Stimulated activated CD8-positive, alpha-beta memory T cell treated with anti-CD3 and anti-CD28 coated beads, Interleukin-2, amount 100 ng/mL, for 1 hour (primary cell): Measurements from ENCODE around the gene SMR3B.

Experiments used
- DNase-seq, 2 donors: peaks; one replicate each; pipeline ENCODE4 v3.0.0-alpha.2; 2020; ENCODE audit warnings: low read depth in 2 of 2

SMR3B gene

GRCh38 chr4:70382691-70383181 is at the start of gene SMR3B:
SMR3B (plus strand) TSS chr4:70383131; CDS start chr4:70384511, 1,380 bp downstream.
- DNase-seq, result no peak

DNA sequence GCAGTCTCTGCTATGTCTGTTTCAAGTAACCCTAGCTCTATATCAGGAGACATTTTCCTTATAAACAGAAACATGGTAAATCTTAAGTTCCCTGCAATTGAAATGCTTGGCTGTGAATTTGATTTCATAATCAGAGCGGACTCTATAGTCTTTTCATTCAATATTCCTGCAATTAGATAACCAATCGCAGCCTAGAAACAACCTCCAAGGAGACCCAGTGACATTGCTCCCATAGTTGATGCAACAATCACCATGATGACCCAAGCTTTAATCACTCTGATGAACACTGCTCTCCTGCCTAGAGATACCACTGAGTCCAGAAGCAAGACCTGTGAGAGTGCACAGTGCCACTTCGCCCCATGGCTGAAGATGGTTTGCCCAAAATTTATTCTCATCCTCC is 48.2 kb upstream of the SMR3B start, which contains the start of gene CABS1:
Gene CABS1 (plus strand): TSS at position 301 of the 400 bp plus-strand sequence. CDS start 59 bp downstream, at position 360.
- no peak for DNase-seq

- no peak for DNase-seq
These were observed 46.9 kb upstream of the SMR3B start for GRCh38 chr4:70336043-70336442.

DNA sequence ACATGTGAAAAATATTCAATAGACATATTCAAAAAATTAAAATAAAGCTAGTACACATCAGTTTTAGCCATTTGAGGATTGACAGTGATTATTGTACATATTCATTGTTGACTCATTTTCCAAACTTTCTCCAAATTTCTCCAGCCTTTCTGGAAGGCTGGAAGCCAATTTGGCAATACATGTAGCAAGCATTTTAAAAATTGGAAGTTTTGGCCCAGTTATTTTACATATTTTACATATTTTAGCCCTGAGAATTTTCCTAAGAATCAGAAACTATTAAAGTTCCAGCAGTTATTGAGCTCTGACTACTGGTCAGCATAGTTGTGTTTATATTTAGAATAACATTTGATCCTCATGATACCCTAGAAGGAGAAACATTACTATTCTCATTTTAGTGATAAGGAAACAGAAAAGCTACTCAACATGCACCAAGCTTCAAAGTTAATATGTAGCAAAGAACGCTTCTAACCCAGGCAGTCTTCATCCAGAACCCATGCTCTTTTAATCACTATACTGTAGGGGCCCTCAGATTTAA is 45.0 kb upstream of the SMR3B start:
- DNase-seq, result no peak

DNA sequence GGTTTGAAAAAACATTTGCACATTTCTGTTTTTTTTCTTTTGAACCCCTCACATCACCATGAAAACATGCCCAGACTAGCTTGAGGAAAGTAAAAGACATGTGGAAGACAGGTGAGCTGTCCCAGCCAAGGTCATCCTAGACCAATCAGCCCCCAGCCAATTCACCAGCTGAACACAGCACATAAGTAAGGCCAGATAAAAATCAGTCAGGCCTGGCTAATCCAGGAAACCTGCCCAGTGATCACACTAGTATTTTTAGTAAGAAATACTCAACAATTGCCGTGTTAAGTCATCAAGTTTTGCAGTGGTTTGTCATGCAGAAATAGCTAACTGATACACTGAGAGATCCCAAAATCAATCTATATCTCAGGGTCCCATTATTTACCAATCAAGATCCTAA is 26.7 kb upstream of the SMR3B start:
- no peak for DNase-seq

- no peak for DNase-seq
These were observed 23.7 kb upstream of the SMR3B start for GRCh38 chr4:70359115-70359661.

- DNase-seq, result no peak
These were observed 22.5 kb upstream of the SMR3B start, which contains the start of gene SMR3A for GRCh38 chr4:70360460-70360859. SMR3A (plus strand) TSS chr4:70360760; CDS start chr4:70362116, 1,356 bp downstream.

- DNase-seq, result no peak
These were observed 18.9 kb upstream of the SMR3B start for GRCh38 chr4:70364002-70364401.

GRCh38 chr4:70365479-70365878 is 17.5 kb upstream of the SMR3B start:
- DNase-seq, result no peak

GRCh38 chr4:70367813-70368212 is 15.1 kb upstream of the SMR3B start:
- no peak for DNase-seq

DNA sequence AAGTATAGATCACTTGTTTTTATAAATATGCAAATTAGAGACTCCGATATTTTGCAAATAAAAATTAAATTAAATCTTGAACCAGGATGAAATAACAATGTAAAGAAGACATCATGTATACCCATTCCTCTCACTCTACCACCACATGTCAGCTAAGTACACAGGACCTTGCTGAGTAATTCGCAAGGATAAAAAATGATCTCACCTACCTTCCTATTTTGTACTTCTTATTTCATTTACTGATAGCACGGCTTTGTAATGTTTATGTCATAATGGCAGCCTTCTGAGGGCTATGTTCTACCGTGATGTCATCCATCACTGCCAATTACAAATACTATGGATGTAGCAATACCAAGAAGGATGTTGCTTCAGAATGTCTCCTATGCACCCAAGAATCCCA is 10.9 kb upstream of the SMR3B start:
- DNase-seq, result no peak

DNA sequence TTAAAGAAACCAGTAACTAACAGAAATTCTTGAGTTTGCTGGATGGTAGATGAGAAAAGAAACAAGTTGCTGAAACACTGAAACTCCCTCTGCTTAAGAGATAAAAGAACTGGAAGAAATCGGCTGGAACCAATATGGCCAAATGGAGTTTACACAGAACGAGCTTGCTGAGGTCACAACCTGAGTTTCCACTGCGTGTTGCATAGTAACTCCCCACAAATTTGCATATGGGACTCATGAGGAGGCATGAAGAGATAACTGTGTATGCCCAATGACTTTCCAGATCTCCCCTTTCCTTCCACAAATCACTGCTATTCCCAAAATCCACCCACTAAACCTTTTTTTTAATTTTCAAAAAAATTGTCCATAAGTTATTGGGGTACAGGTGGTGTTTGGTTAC is 10.2 kb upstream of the SMR3B start:
- no peak for DNase-seq

DNA sequence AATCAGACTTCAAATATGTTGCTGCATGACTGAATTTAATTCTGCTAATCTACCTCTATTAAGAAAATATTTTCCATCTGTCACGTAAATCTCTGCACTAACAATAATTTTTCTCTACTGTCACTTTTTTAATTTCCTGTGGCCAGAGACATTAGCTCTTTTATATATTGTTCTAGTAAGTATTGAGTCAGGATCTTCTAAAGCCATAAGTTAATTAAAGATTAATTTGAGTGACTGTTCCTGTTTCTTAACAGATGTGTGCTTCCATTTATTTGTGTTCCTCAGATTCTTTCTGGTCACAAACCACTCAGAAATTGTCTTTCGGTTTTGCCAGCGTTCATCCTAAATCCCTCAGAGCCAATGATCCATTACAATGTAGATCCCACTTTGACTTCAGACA is 2.4 kb upstream of the SMR3B start:
- no peak for DNase-seq

DNA sequence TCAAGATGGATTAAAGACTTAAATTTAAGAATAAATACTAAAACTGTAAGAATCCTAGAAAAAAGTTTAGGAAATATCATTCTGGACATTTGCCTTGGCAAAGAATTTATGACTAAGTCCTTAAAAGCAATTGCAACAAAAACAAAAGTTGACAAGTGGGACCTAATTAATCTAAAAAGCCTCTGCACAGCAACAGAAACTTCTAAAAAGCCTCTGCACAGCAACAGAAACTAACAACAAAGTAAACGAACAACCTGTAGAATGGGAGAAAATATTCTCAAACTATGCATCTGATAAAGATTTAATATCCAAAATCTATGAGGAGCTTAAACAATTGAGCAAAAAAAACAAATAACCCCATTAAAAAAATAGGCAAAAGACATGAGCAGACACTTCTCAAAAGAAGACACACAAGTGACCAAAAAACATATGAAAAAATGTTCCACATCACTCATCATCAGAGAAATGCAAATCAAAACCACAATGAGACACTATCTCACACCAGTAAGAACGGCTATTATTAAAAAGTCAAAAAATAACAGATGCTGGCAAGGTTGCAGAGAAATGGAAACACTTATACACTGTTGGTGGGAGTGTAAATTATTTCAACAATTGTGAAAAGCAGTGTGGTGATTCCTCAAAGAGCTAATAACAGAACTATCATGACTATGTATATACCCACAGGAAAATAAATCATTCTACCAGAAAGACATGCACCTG is 9.3 kb downstream of the SMR3B start:
- no peak for DNase-seq

DNA sequence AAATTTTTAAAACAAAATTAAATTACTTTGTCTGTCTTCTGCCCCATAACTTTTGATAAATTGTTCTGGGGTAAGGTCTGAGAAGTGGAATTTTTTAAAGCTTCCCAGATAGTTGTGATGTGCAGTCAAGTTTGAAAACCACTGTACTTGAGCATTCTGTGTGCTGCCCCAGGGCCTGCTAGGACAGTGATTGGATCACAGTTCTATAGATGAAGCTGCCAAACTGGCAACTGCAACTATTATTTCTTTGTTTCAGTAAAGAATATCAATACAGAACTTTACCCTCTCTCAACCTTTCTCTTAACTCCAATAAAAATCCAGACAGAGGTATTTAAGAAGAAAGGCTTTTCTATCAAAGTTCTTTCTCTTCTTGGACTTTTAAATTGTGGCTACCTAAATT is 14.6 kb downstream of the SMR3B start, which contains the start of gene OPRPN:
Gene OPRPN (plus strand): TSS at position 361 of the 400 bp plus-strand sequence. CDS start 1,346 bp downstream, outside the sequence.
- DNase-seq, result no peak

GRCh38 chr4:70399319-70399718 is 16.4 kb downstream of the SMR3B start:
- no peak for DNase-seq

DNA sequence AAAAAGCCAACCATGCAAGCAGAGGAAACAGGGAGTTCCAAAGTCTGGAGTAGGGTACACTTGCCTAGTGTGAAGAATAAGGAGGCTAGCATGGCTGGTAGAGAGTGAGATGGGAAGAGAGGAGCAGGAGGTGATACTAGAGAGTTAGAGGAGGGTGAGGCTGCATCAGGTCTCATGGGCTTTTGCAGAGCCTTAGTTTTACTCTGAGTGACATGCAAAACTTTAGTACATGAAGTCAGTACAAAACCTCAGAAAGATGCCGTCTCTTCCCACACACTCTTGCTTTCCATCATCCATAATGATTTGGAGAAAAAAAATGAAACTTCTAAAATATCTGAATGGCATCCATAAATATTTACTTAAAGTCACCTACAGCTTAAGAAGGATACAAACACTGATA is 19.8 kb downstream of the SMR3B start:
- no peak for DNase-seq

- DNase-seq, result no peak
These were observed 22.8 kb downstream of the SMR3B start for GRCh38 chr4:70405765-70406164.

DNA sequence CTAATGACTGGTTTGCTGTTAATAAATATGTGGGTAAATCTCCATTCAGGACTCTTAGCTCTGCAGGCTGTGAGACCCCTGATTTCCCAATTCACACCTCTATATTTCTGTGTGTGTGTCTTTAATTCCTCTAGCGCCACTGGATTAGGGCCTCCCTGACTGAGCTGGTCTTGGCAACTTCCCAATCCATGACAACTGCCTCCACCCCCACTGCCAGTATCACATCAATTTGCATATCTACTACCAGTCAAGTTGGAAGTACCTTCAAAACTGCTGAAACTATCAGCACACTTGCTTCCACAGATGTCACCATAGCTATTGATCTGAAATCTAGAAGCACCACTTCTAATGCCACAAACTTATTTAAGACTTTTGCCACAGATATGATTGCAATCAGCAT is 42.4 kb downstream of the SMR3B start:
- DNase-seq, result no peak

- DNase-seq, result no peak
These were observed 43.9 kb downstream of the SMR3B start for GRCh38 chr4:70426789-70427188.

GRCh38 chr4:70437197-70437596 is 54.3 kb downstream of the SMR3B start:
- DNase-seq, result no peak
